Skeletal muscle satellite cell (primary cell): Measurements from ENCODE around the gene GFOD2.
A peak's percentile ranks its signal among the peaks of the same experiment; 100 is the strongest.

Source experiments
- H3K27me3 ChIP-seq: 2 replicates; pipeline ENCODE4 v1.7.0; 2013; ENCODE audit warnings: low read length; ENCODE audit not compliant: control insufficient read depth, insufficient read depth
- H3K36me3 ChIP-seq: 2 replicates; pipeline ENCODE4 v1.7.0; 2013; ENCODE audit warnings: mild to moderate bottlenecking, control low read depth, low read length; ENCODE audit not compliant: insufficient read depth
- H3K4me1 ChIP-seq: 2 replicates; pipeline ENCODE4 v1.7.0; 2013; ENCODE audit warnings: low read length; ENCODE audit not compliant: control insufficient read depth, insufficient read depth
- H3K4me2 ChIP-seq: 2 replicates; pipeline ENCODE4 v1.7.0; 2013; ENCODE audit warnings: mild to moderate bottlenecking, low read length
- H3K4me3 ChIP-seq: 2 replicates; pipeline ENCODE4 v1.7.0; 2013; ENCODE audit warnings: low read length
- H3K9ac ChIP-seq: 2 replicates; pipeline ENCODE4 v1.7.0; 2013; ENCODE audit warnings: mild to moderate bottlenecking, low read depth, low read length, moderate library complexity
- H3K9me3 ChIP-seq: replicated peaks from 2 replicates; pipeline ENCODE4 v1.7.0; 2013; ENCODE audit warnings: mild to moderate bottlenecking, control low read depth, low read length

The GFOD2 gene

GRCh38 chr16:67731071-67731752, 12.1 kb upstream of the GFOD2 start:
- Histone ChIP-seq H3K4me3 (no peak overlapping the region), H3K9me3 (no peaks in the 10 kb centered on the region), H3K27me3 (no peaks in the 10 kb centered on the region), H3K4me1 (no peaks in the 10 kb centered on the region), H3K9ac (no peak overlapping the region), H3K36me3 (peaks cover 47% of the 10 kb centered on the region), H3K4me2 (no peak overlapping the region)

- Histone ChIP-seq H3K4me1 (no peaks in the 10 kb centered on the region), H3K4me2 (no peak overlapping the region), H3K4me3 (no peak overlapping the region), H3K27me3 (no peaks in the 10 kb centered on the region), H3K36me3 (peaks cover 50% of the 10 kb centered on the region), H3K9ac (no peak overlapping the region), H3K9me3 (no peaks in the 10 kb centered on the region)
Observed at GRCh38 chr16:67730326-67730725, 11.2 kb upstream of the GFOD2 start.

GRCh38 chr16:67729636-67730248, 10.6 kb upstream of the GFOD2 start:
- no peaks in the 10 kb centered on the region for H3K4me1 ChIP-seq
- H3K4me3 ChIP-seq, result no peak overlapping the region
- H3K36me3 ChIP-seq, result peaks cover 46% of the 10 kb centered on the region
- H3K4me2 ChIP-seq, result no peak overlapping the region
- no peaks in the 10 kb centered on the region for H3K27me3 ChIP-seq
- H3K9me3 ChIP-seq, result no peaks in the 10 kb centered on the region
- H3K9ac ChIP-seq, result no peak overlapping the region

- peaks cover 45% of the 10 kb centered on the region for H3K36me3 ChIP-seq
- no peaks in the 10 kb centered on the region for H3K9me3 ChIP-seq
- H3K4me3 ChIP-seq, result no peak overlapping the region
- no peak overlapping the region for H3K4me2 ChIP-seq
- H3K27me3 ChIP-seq, result no peaks in the 10 kb centered on the region
- no peaks in the 10 kb centered on the region for H3K4me1 ChIP-seq
- H3K9ac ChIP-seq, result no peak overlapping the region
Observed at GRCh38 chr16:67727521-67728485, 8.7 kb upstream of the GFOD2 start.

GRCh38 chr16:67726106-67727034, 7.3 kb upstream of the GFOD2 start:
- Histone ChIP-seq H3K4me3 (no peak overlapping the region), H3K9ac (no peak overlapping the region), H3K4me2 (no peak overlapping the region), H3K4me1 (no peaks in the 10 kb centered on the region), H3K27me3 (no peaks in the 10 kb centered on the region), H3K9me3 (no peaks in the 10 kb centered on the region), H3K36me3 (peaks cover 44% of the 10 kb centered on the region)

- Histone ChIP-seq H3K36me3 (peaks cover 20% of the 10 kb centered on the region), H3K4me2 (no peak overlapping the region), H3K27me3 (no peaks in the 10 kb centered on the region), H3K4me3 (no peak overlapping the region), H3K4me1 (peaks cover 11% of the 10 kb centered on the region), H3K9ac (no peak overlapping the region), H3K9me3 (no peaks in the 10 kb centered on the region)
Observed at GRCh38 chr16:67723911-67724305, 4.8 kb upstream of the GFOD2 start.

GRCh38 chr16:67723151-67723910, 4.2 kb upstream of the GFOD2 start:
- Histone ChIP-seq H3K9ac (no peak overlapping the region), H3K4me3 (no peak overlapping the region), H3K36me3 (peaks cover 15% of the 10 kb centered on the region)

GRCh38 chr16:67720236-67720635, 1.1 kb upstream of the GFOD2 start:
- Histone ChIP-seq H3K4me1 (peaks cover 21% of the 10 kb centered on the region), H3K9ac (peak overlapping the region; percentile 91), H3K9me3 (no peaks in the 10 kb centered on the region), H3K36me3 (no peaks in the 10 kb centered on the region), H3K27me3 (no peaks in the 10 kb centered on the region), H3K4me3 (peak overlapping the region; percentile 84), H3K4me2 (peak overlapping the region; percentile 88)

More at GRCh38 chr16:67723151-67723910, 4.2 kb upstream of the GFOD2 start:
- Histone ChIP-seq H3K27me3 (no peaks in the 10 kb centered on the region), H3K9me3 (no peaks in the 10 kb centered on the region), H3K4me1 (peaks cover 12% of the 10 kb centered on the region), H3K4me2 (no peak overlapping the region)

GRCh38 chr16:67719778-67720144, 645 bp upstream of the GFOD2 start:
- Histone ChIP-seq H3K4me1 (peaks cover 21% of the 10 kb centered on the region), H3K27me3 (no peaks in the 10 kb centered on the region), H3K4me2 (peak overlapping the region; percentile 88), H3K9ac (peak overlapping the region; percentile 91), H3K36me3 (no peaks in the 10 kb centered on the region), H3K4me3 (peak overlapping the region; percentile 84), H3K9me3 (no peaks in the 10 kb centered on the region)

- no peaks in the 10 kb centered on the region for H3K9me3 ChIP-seq
- H3K4me2 ChIP-seq, result peak overlapping the region; percentile 88
- H3K27me3 ChIP-seq, result no peaks in the 10 kb centered on the region
- H3K4me1 ChIP-seq, result peaks cover 21% of the 10 kb centered on the region
- no peaks in the 10 kb centered on the region for H3K36me3 ChIP-seq
- peak overlapping the region; percentile 91 for H3K9ac ChIP-seq
- H3K4me3 ChIP-seq, result peak overlapping the region; percentile 84
Observed at GRCh38 chr16:67718668-67719047, 458 bp downstream of the GFOD2 start.
